ENCODE measurements around the gene SASH1.
"Not testable (repeated sequence)": the region's sequence is repeated elsewhere in the genome, so short reads cannot be mapped to it uniquely, and the experiment has no call there.

The SASH1 gene

DNA sequence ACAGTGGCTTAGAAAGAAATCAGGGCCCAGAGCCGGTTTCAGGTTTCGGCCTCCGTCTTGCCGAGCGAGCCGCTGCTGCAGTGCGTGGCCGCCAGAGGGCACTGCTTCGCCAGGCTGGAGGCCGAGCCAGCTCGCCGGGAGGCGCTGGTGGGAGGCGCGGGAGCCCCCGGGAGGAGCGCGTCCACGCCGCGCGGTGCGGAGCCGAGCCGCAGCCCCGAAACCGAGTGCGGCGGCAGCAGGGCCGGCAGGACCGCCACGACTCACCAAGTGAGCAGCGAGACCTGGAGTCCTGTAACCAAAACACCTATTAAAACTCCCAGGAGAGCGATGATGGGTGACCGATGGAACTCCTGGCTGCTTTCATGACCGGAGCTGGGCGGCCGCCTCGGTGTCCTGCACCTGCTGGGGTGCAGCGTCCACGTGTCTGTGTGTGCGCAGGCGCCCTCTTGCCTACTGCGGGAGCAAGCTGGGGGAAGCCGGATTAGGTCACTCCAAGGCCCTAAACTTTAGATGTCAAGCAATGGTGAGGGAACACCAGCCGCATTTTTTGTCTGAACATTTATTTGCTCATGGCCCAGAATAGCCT lies 217.3 kb downstream of the SASH1 start:
- DNase-seq, result peak; percentile 68

DNA sequence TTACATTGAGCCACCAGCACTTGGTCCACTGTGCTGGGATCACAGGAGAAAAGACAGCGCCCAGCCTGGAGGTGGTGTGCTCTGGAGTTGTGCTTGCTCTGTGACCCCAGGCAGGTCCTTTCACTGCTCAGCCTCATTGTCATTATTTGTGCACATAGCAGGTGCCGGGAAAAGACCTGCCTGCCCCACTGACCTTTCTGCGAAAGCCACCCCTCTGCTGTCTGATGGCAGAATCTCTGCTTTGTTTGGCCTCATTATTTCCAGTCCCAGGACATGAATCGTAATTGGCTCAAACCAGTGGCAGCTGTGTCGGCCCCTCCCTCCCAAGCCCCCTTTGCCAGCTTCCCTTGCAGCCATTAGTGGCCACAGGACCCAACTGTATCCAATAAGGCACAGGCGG lies 219.0 kb downstream of the SASH1 start:
- DNase-seq, result no peak

DNA sequence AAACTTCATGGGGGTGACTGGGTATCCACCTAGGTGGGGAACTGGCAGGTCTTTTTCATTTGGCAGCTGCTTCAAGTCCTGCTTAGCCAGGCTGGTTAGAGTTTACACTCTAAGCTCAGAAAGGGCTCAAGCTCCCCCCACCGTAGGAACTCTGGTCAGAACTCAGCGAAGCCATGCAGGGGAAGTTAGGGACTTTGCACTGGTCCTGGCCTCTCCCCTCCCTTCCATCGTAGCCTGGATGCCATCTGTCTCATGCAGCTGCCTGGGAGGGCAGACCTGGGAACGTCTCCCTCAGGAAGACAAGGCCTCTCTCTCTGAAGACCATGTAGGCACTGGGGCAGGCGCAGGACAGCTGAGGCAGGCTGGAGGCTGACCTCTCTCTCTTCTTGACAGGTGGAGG lies 220.4 kb downstream of the SASH1 start:
- no peak for DNase-seq

DNA sequence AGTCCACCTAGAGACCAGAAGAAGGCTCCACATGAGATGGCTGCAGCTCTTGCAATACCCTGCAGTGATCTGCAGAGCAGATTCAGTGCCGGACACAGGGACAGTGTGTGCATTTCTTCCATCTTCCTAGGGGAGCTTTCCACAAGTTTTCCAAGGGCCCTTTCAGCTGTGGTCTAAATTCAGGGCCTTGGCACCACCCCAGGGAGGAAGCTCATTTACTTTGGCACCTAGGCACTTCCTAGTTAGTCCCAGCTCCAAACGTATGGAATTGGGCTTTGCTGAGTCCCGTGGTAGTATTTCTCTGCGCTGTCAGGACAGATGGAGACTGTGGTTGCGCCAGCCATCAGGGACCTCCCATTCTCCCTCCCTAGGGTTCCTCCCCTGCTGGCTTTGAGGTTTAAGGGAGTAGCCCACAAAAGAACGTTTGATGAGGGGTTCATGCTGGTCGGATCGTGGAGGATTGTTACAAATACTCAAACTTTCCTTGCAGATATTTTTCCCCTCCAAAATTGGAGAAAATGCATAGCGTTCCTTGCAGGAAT lies 221.9 kb downstream of the SASH1 start:
- DNase-seq, result no peak

DNA sequence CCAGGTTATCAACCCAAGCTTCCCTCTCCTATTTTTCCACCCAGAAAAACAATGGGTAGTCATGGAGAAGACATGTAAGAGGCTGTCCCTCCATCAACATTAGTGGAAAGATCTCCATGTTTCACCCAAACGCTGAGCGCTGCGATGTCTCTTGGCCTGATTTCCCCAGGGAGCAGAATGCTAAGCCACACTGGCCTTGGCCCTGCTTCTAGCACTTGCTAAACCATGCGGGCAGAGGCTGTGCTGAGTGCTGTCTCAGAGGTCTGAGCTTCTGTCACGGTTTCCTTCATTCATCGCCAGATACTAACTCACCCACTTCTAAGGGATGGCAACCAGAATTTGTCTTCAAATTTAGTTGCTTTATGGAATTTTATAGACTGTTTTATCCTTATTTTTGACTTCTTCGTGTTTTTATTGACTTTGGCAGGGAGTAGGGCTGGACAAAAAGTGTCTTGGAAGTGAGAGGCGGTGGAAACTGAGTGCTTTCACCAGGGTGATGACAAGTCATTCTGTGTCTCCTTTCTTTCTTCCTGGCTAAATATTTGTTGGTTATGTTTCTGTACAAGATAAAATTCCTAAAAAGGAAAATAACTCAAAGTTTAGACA lies 222.8 kb downstream of the SASH1 start:
- no peak for DNase-seq

DNA sequence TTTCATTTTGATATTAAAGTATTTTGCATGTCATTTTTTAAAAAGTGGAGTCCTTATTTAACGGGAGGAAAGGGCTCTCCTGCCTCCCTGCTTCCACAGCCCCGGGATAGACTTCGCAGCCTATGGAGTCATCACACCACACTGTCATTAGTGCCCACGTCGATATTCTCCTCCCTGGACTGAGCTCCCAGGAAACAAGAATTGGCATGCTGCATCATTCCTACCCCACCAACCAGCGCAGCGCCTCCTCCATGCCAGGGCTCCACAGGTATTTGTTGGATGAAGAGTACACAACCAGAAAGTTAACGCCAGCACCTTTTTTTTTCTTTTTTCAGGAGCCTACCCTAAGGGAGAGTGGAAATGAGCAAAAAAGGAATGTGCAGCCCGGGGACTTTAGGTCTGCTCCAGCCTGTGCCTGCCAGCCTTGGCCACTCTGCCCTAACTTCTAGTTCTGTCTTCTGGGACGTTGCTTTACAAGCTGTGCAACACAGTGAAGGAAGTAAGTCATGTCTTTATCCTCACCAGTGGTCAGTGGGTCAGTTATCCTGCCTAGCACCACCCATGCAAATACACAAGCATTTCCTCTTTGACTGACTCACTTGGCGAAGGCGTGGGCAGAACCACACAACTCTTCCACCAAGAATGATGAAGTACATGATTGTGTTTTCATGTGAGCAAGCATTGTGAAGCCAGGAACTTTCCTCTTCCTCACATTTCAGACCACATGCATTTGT lies 223.5 kb downstream of the SASH1 start:
- DNase-seq, result no peak

DNA sequence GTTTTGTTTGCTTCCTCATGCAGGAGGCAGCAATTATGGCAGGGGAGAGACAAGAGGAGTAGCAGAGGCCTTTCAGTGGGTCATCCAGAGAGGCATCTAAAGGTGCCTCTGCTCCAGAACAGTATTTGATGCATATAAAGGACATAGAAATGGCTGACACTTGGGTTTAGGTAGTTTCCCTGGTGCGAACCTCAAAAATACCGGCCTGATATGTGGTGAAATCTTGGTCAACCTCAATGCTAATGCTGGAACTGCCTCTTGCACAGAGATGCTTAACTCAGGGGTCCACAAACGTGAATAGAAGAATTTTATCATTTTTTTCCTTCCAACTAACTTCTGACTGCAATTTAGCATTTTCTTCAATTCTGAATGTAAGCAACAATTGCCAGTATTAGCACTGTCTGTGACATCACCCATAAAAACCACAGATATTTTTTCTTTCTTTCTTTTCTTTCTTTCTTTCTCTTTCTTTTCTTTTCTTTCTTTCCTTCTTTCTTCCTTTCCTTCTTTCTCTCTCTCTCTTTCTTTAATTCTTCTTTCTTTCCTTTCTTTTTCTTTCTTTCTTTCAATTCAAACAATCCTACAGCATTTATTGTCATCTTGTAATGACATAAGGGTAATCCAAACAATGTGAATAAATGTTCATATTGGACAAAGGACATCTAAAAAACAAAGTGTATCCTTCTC lies 224.2 kb downstream of the SASH1 start:
- no peak for DNase-seq

DNA sequence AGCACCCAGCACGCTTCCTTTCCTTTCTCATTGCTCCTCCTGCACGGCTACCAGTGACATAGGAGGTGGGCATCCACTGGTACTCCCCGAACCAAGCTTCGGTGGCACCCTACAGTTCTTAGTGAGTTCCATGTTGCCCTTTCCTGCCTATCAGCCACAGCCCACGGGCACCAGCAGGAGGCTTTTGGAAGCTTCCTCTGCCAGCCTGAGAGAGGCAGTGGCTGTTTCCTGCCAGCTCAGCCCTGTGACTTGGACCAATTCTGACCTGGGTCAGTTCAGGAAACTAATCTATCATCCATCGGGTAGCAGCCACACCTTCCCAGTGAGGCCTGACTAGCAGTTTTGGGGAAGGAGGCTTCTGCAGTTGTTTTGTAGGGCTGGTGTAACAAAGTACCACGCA lies 227.8 kb downstream of the SASH1 start:
- no peak for DNase-seq

DNA sequence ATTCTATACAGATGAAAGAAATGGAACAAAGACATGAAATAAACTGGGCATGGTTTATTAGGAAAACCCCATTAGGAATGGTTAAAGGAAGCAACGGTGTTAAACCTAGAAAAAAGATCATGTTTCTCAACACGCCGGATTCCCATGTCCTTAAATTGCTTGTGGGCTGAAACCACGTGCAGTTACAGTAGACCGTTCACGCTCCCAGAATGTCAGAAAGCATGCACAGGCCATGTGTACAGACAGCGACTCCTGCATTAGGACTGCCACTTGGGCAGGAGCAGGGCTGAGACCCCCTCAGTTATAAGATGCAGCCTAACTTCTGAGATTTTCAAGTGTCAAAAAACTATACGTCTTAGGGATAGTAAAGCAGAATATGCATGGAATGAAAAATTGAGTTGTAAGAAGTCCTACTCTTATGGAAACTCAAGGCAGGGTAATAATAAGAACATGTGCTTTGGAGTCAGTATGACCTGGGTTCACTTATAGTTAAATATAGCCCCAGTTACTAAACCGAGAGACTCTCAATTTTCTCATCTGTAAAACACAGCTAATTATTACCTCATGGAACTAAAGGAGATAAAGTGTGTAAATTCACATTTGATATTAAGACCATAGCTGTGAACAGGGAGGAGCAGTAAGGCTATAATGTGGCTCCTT lies 230.2 kb downstream of the SASH1 start:
- no peak for DNase-seq

DNA sequence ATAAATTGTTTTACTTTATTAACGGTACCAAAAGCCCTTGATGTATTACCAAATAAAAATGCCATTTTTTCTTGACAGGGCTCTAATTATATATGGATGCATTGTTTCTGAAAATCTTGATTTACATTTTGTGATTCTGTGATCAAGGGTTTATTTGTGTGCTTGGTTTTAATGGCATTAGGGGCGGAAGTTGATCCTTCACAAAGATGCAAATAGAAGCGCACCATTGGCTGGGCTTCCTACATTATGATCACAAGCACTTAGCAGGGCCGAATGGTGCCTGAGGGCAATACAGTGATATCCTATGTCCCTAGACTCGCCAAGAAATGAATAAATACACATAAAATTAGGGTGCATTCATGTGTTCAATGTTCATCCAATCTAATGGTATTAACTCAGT lies 231.3 kb downstream of the SASH1 start:
- DNase-seq, result no peak

DNA sequence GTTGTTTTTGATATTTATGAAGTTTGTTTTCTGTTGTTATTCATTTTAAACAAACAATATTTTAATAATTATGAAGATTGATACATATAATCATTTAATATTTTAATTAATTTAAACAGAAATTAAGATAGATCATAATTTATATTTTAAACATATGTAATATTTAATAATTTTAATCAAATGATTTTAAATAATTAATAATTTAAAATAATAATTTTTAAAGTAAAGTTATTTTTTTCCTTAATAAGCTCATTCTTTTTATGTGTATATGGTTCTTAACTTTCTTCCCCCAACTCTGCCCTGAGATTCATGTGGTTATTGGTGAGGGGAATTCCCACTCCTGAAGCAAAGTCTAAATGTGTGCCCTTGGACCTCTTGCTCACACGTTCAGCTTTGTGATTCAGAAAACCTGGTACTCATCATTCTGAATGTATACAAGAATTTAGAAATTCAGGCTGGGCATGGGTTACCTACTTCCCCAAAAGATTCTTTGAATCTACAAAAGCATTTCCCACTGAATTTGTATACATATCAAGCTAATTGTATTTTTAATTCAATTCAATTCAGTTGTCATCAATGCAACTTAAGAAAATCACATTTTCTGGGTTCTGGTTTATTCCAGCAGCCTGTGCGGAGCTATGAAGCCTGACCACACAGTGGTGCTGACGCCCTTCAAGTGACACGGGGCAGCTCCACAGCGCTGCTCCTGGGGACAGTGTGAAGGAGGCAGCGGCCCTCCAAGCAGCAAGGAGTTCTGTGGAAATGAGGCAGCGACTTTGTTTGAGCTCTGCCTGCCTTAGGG lies 235.2 kb downstream of the SASH1 start:
- DNase-seq, result peak; percentile 64

DNA sequence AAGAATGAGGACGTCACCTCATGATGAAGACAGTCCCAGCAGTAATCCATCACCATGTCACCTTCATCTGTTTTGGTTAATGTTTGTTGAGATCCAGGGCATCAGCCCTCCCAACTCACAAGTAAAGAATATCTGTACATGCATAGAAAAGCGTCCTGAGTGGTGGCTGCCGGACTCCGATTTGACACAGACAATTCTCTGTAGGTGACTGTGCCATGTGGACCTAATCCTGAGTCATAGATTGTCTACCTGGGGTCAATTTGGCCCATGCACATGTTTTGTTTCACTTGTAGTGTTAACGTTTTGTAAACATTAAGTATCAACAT lies 235.8 kb downstream of the SASH1 start:
- DNase-seq, result no peak

DNA sequence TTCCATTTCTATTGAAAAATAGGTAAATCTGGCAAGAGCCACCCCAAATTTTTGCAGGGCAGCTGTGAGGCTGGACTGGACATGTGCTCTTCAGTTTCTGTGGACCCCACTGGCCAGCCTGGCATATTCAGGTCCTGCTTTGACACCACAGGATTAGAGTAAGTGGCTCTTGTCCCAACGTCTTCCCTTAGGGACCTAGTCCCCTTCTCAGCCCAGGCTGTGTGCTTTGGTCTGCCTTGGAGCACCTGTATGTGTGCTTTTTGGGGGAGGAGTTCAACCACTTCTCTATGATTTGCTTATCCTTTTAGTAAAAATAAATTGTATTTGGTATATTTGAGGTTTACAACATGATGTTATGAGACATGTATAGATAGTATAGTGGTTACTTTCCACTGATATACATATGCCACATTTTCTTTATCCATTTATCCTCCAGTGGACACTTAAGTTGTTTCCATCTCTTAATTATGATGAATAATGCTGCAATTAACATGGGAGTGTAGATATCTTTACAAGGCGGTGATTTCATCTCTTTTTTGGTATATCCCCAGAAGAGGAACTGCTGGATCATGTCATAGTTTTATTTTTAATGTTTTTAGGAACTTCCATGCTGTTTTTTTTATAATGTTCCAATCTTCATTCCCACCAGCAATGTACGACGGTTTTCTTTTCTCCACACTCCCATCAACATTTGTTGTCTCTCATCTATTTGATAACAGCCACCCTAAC lies 236.4 kb downstream of the SASH1 start:
- DNase-seq, result no peak

DNA sequence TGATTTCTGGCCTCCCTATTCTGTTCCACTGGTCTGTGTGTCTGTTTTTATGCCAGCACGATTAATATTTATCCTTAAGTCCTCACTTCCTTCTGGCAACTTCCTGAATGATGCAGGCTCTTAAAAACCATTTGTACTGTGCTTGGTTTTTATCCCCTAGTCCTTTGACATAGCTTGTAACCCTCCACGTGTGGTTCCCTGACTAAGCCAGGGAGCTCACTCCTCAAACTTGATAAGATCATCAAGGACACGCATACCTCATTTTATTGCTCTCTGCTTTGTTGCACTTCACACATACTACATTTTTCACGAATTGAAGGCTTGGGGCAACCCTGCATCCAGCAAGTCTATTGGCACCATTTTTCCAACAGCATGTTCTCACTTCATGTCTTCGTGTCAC lies 237.8 kb downstream of the SASH1 start:
- no peak for DNase-seq

DNA sequence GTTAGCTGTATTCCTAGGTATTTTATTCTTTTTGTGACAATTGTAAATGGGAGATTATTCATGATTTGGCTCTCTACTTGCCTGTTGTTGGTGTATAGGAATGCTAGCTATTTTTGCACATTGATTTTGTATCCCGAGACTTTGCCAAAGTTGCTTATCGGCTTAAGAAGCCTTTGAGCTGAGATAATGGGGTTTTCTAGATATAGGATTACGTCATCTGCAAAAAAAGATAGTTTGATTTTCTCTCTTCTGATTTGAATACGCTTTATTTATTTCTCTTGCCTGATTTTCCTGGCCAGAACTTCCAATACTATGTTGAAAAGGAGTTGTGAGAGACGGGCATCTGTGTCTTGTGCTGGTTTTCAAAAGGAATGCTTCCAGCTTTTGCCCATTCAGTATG lies 241.0 kb downstream of the SASH1 start:
- no peak for DNase-seq

DNA sequence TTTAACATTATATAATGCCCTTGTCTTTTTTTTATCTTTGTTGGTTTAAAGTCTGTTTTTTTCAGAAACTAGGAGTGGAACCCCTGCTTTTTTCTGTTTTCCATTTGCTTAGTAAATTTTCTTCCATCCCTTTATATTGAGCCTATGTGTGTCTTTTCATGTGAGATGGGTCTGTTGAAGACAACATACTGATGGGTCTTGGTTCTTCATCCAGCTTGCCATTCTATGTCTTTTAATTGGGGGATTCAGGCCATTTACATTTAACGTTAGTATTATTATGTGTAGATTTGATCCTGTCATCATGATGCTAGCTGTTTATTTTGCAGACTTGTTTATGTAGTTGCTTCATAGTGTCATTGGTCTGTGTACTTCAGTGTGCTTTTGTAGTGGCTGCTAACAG lies 243.0 kb downstream of the SASH1 start:
- not testable (repeated sequence) for DNase-seq

DNA sequence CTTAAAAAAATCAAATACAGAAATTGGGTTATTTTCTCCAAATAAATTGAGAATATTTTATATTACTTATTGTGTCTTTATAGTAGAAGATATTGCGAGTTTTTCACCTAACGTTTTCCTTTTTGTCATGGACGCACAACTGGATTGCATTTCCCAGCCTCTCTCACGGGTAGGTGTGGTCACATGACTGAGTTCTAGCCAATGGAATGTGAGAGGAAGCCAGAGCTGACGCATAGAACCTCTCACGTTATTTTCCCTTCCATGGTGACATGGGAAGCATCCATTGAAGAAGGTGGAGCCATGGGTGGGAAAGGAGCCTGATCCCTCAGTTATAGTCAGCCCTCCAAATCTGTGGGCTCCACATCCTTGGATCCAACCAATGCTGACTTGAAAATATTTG lies 248.2 kb downstream of the SASH1 start:
- DNase-seq, result no peak

DNA sequence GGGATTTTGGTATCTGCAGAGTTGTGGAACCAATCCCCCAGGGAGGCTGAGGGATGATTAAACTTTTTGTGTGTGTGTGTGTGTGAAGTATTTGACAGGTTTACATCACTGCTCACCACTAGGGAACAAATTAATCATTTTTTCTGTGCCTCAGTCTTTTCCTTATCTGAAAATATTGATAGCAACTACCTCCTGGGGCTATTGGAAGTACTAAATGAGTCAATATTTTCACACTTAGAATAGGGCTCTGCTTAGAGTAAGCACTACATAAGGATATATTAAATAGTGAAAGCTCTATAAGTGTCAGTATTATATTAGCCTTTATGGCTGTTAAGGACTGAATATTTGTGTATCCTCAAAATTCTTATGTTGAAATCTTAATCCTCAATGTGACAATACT lies 249.0 kb downstream of the SASH1 start:
- no peak for DNase-seq

DNA sequence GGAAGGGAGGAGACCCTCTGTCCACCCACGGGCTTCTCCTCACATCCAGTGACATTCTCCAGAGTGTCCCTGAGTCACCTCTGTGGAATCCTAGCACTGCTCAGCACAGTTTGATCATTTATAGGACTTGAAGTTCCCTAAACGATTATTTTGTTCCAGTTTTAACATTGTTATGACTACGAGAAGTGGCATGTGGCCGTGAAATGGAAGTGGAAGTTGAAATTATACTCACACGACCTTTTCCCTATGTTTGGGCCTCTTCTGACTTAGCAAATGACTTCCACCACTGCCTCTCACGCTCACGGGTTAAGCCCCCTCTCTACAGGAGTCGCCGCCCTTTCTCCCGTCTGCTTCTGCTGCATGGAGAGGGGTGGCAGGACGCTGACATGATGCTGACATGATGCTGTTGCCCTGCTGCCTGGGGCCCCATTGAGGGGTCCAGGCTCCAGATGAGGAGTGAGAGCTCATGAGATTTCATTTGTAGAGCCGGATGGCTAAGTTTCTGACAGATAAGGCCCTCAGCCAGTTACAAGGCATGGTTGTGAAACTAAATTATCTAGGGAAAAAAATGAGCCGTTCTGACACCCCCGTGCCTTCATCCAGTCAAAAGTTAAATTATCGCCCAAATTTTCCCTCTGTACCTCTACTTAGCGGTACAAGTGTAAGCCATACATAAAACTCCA lies 250.6 kb downstream of the SASH1 start:
- DNase-seq, result no peak

DNA sequence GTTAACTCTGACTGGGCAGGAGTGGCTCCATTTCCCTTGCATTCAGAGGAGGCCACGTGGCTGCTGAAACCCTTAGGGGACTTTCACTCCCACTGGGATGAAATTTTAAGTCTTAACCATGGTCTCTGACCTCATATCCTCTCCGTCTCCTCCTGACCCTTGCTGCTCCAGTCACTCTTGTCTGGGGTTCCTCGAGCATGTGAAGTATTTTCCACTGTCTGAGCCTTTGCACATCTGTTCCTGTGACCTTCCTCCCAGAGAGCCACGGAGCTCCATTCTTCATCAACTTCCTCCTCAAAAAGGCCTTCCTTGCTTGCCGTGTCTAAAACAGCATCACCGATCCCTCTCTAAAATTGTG lies 251.2 kb downstream of the SASH1 start:
- no peak for DNase-seq

DNA sequence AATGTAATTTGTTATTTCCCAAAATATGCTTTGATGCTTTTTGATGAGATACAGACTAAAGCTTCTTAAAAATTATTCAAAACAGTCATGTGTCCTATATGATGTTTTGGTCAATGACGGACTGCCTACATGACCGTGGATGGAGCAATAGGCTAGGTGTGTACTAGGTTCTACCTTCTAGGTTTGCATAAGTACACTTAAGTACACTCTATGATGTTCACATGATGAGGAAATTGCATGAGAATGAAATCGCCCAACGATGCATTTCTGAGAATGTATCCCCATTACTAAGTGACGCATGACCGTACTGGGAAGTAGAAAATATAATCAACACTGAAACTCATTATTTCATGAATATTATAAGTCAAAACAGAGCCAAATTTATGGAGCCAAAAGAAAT lies 252.9 kb downstream of the SASH1 start:
- no peak for DNase-seq
